SK-N-SH treated with all-trans-retinoic acid at 6 μM for 48 hours (cell line): Measurements from ENCODE around the gene ACAA1.

Source experiments
- ATAC-seq: fragments of 200-7000 bp; cut with Tn5 transposase; 3 replicates; pipeline ENCODE4 v1.9.1; 2020; ENCODE audit warnings: mild to moderate bottlenecking, moderate library complexity
- ARNTL ChIP-seq: fragments of 450-650 bp; formaldehyde crosslinking; IDR thresholded peaks from 2 replicates; pipeline ENCODE4 v1.5.0; 2020; ENCODE audit warnings: low read depth, mild to moderate bottlenecking, moderate library complexity, borderline replicate concordance
- CSDC2 ChIP-seq: fragments of 250-450 bp; sonication (Bioruptor Pico); IDR thresholded peaks from 2 replicates; pipeline ENCODE4 v1.5.0; 2020; ENCODE audit warnings: mild to moderate bottlenecking, moderate library complexity
- CSRNP3 ChIP-seq: fragments of 250-450 bp; sonication (Bioruptor Pico); IDR thresholded peaks from 2 replicates; pipeline ENCODE4 v1.5.1; 2021; ENCODE audit warnings: mild to moderate bottlenecking, moderate library complexity
- GLIS3 ChIP-seq: fragments of 250-450 bp; sonication (Bioruptor Pico); IDR thresholded peaks from 2 replicates; pipeline ENCODE4 v1.5.0; 2020; ENCODE audit warnings: mild to moderate bottlenecking, moderate library complexity
- ISL1 ChIP-seq: fragments of 250-450 bp; sonication (Bioruptor Pico); IDR thresholded peaks from 2 replicates; pipeline ENCODE4 v2.1.2; 2022; ENCODE audit warnings: mild to moderate bottlenecking, moderate library complexity
- OSR1 ChIP-seq: fragments of 250-450 bp; sonication (Bioruptor Pico); IDR thresholded peaks from 2 replicates; pipeline ENCODE4 v1.8.0; 2022; ENCODE audit warnings: moderate library complexity, mild to moderate bottlenecking, inconsistent platforms
- PATZ1 ChIP-seq: fragments of 250-450 bp; sonication (Bioruptor Pico); IDR thresholded peaks from 2 replicates; pipeline ENCODE4 v1.8.0; 2020; ENCODE audit warnings: mild to moderate bottlenecking, moderate library complexity, borderline replicate concordance
- PPARA ChIP-seq: fragments of 250-450 bp; sonication (Bioruptor Pico); IDR thresholded peaks from 2 replicates; pipeline ENCODE4 v1.5.0; 2020; ENCODE audit warnings: mild to moderate bottlenecking, borderline replicate concordance
- RARB ChIP-seq: fragments of 250-450 bp; sonication (Bioruptor Pico); IDR thresholded peaks from 2 replicates; pipeline ENCODE4 v1.8.0; 2021; ENCODE audit warnings: mild to moderate bottlenecking, moderate library complexity
- SNAI2 ChIP-seq: fragments of 250-450 bp; sonication (Bioruptor Pico); IDR thresholded peaks from 2 replicates; pipeline ENCODE4 v1.5.0; 2020; ENCODE audit warnings: mild to moderate bottlenecking, moderate library complexity
- TCF4 ChIP-seq: fragments of 250-450 bp; sonication (Bioruptor Pico); IDR thresholded peaks from 2 replicates; pipeline ENCODE4 v1.8.0; 2021; ENCODE audit warnings: mild to moderate bottlenecking, moderate library complexity, borderline replicate concordance
- TOX ChIP-seq: fragments of 250-450 bp; sonication (Bioruptor Pico); IDR thresholded peaks from 2 replicates; pipeline ENCODE4 v1.8.0; 2021; ENCODE audit warnings: mild to moderate bottlenecking, moderate library complexity, borderline replicate concordance
- ZC3H10 ChIP-seq: fragments of 250-450 bp; sonication (Bioruptor Pico); IDR thresholded peaks from 2 replicates; pipeline ENCODE4 v1.5.1; 2021; ENCODE audit warnings: mild to moderate bottlenecking, moderate library complexity
- ZFP3 ChIP-seq: fragments of 250-450 bp; sonication (Bioruptor Pico); IDR thresholded peaks from 2 replicates; pipeline ENCODE4 v1.5.0; 2020; ENCODE audit warnings: mild to moderate bottlenecking, moderate library complexity
- ZFP30 ChIP-seq: fragments of 450-650 bp; formaldehyde crosslinking; IDR thresholded peaks from 2 replicates; pipeline ENCODE4 v1.5.0; 2022; ENCODE audit warnings: mild to moderate bottlenecking, moderate library complexity
- ZNF565 ChIP-seq: fragments of 450-650 bp; formaldehyde crosslinking; conservative IDR thresholded peaks from 2 replicates; pipeline ENCODE4 v1.5.0; 2020; ENCODE audit warnings: low read depth, mild to moderate bottlenecking, moderate library complexity
- ZNF8 ChIP-seq: fragments of 450-650 bp; formaldehyde crosslinking; IDR thresholded peaks from 2 replicates; pipeline ENCODE4 v1.5.0; 2020; ENCODE audit warnings: mild to moderate bottlenecking, moderate library complexity
- TF ChIP-seq, protein P1 (sequence below): fragments of 250-450 bp; sonication (Bioruptor Pico); IDR thresholded peaks from 2 replicates; pipeline ENCODE4 v1.5.1; 2020; ENCODE audit warnings: low read depth, mild to moderate bottlenecking, moderate library complexity
- TF ChIP-seq, protein P2 (sequence below): fragments of 250-450 bp; sonication (Bioruptor Pico); IDR thresholded peaks from 2 replicates; pipeline ENCODE4 v1.8.0; 2021; ENCODE audit warnings: low read depth, mild to moderate bottlenecking, moderate library complexity, borderline replicate concordance
- TF ChIP-seq, protein P3 (sequence below): fragments of 250-450 bp; sonication (Bioruptor Pico); IDR thresholded peaks from 2 replicates; pipeline ENCODE4 v1.5.0; 2020; ENCODE audit warnings: mild to moderate bottlenecking, moderate library complexity

The ACAA1 gene

DNA sequence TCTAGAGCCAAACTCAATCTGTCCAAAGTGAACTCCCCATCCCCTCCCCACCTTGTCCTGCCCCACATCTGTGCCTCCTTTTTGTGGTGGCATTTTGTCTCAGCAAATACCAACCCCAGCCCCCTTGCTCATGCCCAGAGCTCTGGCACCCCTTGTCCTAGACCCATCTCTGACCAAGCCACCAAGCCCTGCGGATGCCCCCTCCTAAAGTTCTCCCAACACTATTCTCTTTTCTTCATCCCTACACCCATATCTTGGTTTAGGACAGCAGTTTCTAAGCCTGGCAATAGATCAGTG lies 17.7 kb downstream of the ACAA1 start:
- TF ChIP-seq ISL1 (CRISPR knock-in tag) (no peak), ZNF8 (CRISPR knock-in tag) (no peak), ZNF565 (no peak), ZC3H10 (CRISPR knock-in tag) (no peak), TOX (CRISPR knock-in tag) (no peak), CSRNP3 (CRISPR knock-in tag) (no peak)
- no peak for ATAC-seq

DNA sequence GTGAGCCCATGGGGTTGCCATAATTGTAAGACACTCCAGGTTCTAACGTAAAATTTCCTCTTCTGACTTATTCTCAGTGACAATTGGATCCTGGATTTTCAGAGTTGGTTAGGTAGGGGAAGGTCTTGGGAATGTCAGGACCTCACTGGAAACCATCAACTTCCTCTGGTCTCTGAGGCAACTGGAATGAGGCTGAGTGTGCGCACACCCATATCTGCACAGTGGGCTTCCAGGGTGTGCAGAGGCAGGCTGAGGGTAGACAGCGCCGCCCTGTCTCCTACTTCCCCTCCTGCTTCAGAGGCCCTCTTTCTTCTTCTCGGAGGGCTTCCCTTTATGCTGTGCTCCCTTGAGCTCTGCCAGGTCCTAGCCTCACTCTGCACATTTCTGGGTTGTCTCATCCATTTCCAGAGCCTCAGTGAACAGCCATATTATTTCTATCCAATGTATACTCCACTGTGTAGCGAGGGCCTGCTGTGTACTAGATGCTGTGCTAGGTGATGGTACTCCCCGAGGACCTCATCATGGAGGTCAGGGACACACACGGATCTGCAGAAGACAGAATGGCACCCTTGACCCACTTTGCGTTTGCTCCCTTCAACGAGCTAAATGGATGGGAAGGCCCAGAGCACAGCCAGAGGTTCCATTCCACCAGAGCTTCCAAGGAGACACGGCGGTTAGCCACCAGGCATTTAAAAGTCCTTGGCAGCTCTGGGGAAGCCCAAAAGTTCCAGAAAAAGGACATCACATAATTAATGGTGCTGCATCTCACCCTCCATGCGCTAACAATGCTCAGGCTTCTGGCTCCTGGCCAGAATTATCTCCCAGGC lies 18.3 kb downstream of the ACAA1 start:
- TF ChIP-seq, protein P1, sequence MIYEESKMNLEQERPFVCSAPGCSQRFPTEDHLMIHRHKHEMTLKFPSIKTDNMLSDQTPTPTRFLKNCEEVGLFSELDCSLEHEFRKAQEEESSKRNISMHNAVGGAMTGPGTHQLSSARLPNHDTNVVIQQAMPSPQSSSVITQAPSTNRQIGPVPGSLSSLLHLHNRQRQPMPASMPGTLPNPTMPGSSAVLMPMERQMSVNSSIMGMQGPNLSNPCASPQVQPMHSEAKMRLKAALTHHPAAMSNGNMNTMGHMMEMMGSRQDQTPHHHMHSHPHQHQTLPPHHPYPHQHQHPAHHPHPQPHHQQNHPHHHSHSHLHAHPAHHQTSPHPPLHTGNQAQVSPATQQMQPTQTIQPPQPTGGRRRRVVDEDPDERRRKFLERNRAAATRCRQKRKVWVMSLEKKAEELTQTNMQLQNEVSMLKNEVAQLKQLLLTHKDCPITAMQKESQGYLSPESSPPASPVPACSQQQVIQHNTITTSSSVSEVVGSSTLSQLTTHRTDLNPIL (CRISPR knock-in tag) = no peak
- no peak for TF ChIP-seq TOX (CRISPR knock-in tag)
- no peak for TF ChIP-seq ZFP3 (CRISPR knock-in tag)
- no peak for TF ChIP-seq TCF4 (CRISPR knock-in tag)
- no peak for TF ChIP-seq PPARA
- no peak for TF ChIP-seq GLIS3 (CRISPR knock-in tag)
- no peak for ATAC-seq

- peak; percentile 83 for ATAC-seq
- TF ChIP-seq ZFP3 (CRISPR knock-in tag) (no peak), GLIS3 (CRISPR knock-in tag) (no peak), OSR1 (CRISPR knock-in tag) (no peak), RARB (CRISPR knock-in tag) (no peak), PATZ1 (no peak), CSDC2 (CRISPR knock-in tag) (no peak), ZNF565 (no peak), SNAI2 (CRISPR knock-in tag) (no peak), ZNF8 (CRISPR knock-in tag) (no peak), ZC3H10 (CRISPR knock-in tag) (no peak), ARNTL (CRISPR knock-in tag) (no peak), ZFP30 (CRISPR knock-in tag) (no peak)
- TF ChIP-seq, protein P2, sequence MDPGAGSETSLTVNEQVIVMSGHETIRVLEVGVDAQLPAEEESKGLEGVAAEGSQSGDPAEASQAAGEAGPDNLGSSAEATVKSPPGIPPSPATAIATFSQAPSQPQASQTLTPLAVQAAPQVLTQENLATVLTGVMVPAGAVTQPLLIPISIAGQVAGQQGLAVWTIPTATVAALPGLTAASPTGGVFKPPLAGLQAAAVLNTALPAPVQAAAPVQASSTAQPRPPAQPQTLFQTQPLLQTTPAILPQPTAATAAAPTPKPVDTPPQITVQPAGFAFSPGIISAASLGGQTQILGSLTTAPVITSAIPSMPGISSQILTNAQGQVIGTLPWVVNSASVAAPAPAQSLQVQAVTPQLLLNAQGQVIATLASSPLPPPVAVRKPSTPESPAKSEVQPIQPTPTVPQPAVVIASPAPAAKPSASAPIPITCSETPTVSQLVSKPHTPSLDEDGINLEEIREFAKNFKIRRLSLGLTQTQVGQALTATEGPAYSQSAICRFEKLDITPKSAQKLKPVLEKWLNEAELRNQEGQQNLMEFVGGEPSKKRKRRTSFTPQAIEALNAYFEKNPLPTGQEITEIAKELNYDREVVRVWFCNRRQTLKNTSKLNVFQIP = no peak
- TF ChIP-seq, protein P3, sequence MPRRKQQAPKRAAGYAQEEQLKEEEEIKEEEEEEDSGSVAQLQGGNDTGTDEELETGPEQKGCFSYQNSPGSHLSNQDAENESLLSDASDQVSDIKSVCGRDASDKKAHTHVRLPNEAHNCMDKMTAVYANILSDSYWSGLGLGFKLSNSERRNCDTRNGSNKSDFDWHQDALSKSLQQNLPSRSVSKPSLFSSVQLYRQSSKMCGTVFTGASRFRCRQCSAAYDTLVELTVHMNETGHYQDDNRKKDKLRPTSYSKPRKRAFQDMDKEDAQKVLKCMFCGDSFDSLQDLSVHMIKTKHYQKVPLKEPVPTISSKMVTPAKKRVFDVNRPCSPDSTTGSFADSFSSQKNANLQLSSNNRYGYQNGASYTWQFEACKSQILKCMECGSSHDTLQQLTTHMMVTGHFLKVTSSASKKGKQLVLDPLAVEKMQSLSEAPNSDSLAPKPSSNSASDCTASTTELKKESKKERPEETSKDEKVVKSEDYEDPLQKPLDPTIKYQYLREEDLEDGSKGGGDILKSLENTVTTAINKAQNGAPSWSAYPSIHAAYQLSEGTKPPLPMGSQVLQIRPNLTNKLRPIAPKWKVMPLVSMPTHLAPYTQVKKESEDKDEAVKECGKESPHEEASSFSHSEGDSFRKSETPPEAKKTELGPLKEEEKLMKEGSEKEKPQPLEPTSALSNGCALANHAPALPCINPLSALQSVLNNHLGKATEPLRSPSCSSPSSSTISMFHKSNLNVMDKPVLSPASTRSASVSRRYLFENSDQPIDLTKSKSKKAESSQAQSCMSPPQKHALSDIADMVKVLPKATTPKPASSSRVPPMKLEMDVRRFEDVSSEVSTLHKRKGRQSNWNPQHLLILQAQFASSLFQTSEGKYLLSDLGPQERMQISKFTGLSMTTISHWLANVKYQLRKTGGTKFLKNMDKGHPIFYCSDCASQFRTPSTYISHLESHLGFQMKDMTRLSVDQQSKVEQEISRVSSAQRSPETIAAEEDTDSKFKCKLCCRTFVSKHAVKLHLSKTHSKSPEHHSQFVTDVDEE (CRISPR knock-in tag) = no peak
- TF ChIP-seq, all 23 proteins: peak for 0
Measured at GRCh38 chr3:38117748-38118420, 19.0 kb downstream of the ACAA1 start.
